ENCODE measurements around the gene ZNF254.
"Not testable (repeated sequence)": the region's sequence is repeated elsewhere in the genome, so short reads cannot be mapped to it uniquely, and the experiment has no call there.

The ZNF254 gene

GRCh38 chr19:24072720-24073119, 14.3 kb upstream of the ZNF254 start:
- DNase-seq (ENCODE audit: low read depth in 3 of 3), result no peak

GRCh38 chr19:24073807-24074206, 13.2 kb upstream of the ZNF254 start:
- no peak for DNase-seq (ENCODE audit: low read depth in 3 of 3)

GRCh38 chr19:24074720-24075454, 12.1 kb upstream of the ZNF254 start:
- DNase-seq (ENCODE audit: low read depth in 3 of 3), result no peak

- DNase-seq (ENCODE audit: low read depth in 3 of 3), result not testable (repeated sequence)
Measured at GRCh38 chr19:24075530-24075929, 11.5 kb upstream of the ZNF254 start.

GRCh38 chr19:24078680-24079079, 8.3 kb upstream of the ZNF254 start:
- no peak for DNase-seq (ENCODE audit: low read depth in 3 of 3)

- DNase-seq (ENCODE audit: low read depth in 3 of 3), result no peak
Measured at GRCh38 chr19:24081056-24081455, 5.9 kb upstream of the ZNF254 start.

GRCh38 chr19:24098359-24098758, 11.4 kb downstream of the ZNF254 start:
- DNase-seq (ENCODE audit: low read depth in 3 of 3), result no peak

- no peak for DNase-seq (ENCODE audit: low read depth in 3 of 3)
Measured at GRCh38 chr19:24099829-24100228, 12.8 kb downstream of the ZNF254 start.

GRCh38 chr19:24100597-24100996, 13.6 kb downstream of the ZNF254 start:
- not testable (repeated sequence) for DNase-seq (ENCODE audit: low read depth in 3 of 3)

- DNase-seq (ENCODE audit: low read depth in 3 of 3), result no peak
Measured at GRCh38 chr19:24101459-24102115, 14.6 kb downstream of the ZNF254 start.

- DNase-seq (ENCODE audit: low read depth in 3 of 3), result no peak
Measured at GRCh38 chr19:24127601-24128000, 40.6 kb downstream of the ZNF254 start.

GRCh38 chr19:24140099-24140498, 53.1 kb downstream of the ZNF254 start:
- no peak for DNase-seq (ENCODE audit: low read depth in 3 of 3)

GRCh38 chr19:24140591-24140990, 53.6 kb downstream of the ZNF254 start:
- DNase-seq (ENCODE audit: low read depth in 3 of 3), result no peak

- DNase-seq (ENCODE audit: low read depth in 3 of 3), result no peak
Measured at GRCh38 chr19:24141612-24142011, 54.6 kb downstream of the ZNF254 start.

GRCh38 chr19:24142771-24143170, 55.8 kb downstream of the ZNF254 start:
- no peak for DNase-seq (ENCODE audit: low read depth in 3 of 3)

- no peak for DNase-seq (ENCODE audit: low read depth in 3 of 3)
Measured at GRCh38 chr19:24159707-24160106, 72.7 kb downstream of the ZNF254 start.

GRCh38 chr19:24166055-24166454, 79.1 kb downstream of the ZNF254 start:
- no peak for DNase-seq (ENCODE audit: low read depth in 3 of 3)

- no peak for DNase-seq (ENCODE audit: low read depth in 3 of 3)
Measured at GRCh38 chr19:24173882-24174281, 86.9 kb downstream of the ZNF254 start.

GRCh38 chr19:24177686-24178085, 90.7 kb downstream of the ZNF254 start:
- no peak for DNase-seq (ENCODE audit: low read depth in 3 of 3)

- no peak for DNase-seq (ENCODE audit: low read depth in 3 of 3)
Measured at GRCh38 chr19:24178207-24178606, 91.2 kb downstream of the ZNF254 start.

Measured in stimulated activated CD4-positive, alpha-beta T cell treated with anti-CD3 and anti-CD28 coated beads, TNF-alpha, amount 100 ng/mL, for 4 hours (primary cell).